HG02763 (cell line): ENCODE data around the gene TMTC2.
"Not testable (repeated sequence)": the region's sequence is repeated elsewhere in the genome, so short reads cannot be mapped to it uniquely, and the experiment has no call there.

ENCODE experiments used
- ATAC-seq: cut with Tn5 transposase; IDR thresholded peaks from one replicate; pipeline ENCODE4 v1.9.1; 2021; ENCODE audit warnings: mild to moderate bottlenecking, moderate library complexity; ENCODE audit not compliant: unreplicated experiment

Gene TMTC2

GRCh38 chr12:82725741-82726140, 39.0 kb downstream of the TMTC2 start:
- ATAC-seq: no peak

GRCh38 chr12:82727886-82728285, 41.2 kb downstream of the TMTC2 start:
- ATAC-seq: no peak

GRCh38 chr12:82728710-82729109, 42.0 kb downstream of the TMTC2 start:
- no peak for ATAC-seq

GRCh38 chr12:82730953-82731459, 44.3 kb downstream of the TMTC2 start:
- ATAC-seq: no peak

- no peak for ATAC-seq
Observed at GRCh38 chr12:82740129-82741000, 53.7 kb downstream of the TMTC2 start.

GRCh38 chr12:82745063-82745674, 58.5 kb downstream of the TMTC2 start:
- no peak for ATAC-seq

- no peak for ATAC-seq
Observed at GRCh38 chr12:82745807-82746206, 59.1 kb downstream of the TMTC2 start.

GRCh38 chr12:82746668-82747067, 60.0 kb downstream of the TMTC2 start:
- no peak for ATAC-seq

GRCh38 chr12:82749015-82749414, 62.3 kb downstream of the TMTC2 start:
- no peak for ATAC-seq

GRCh38 chr12:82754856-82755255, 68.2 kb downstream of the TMTC2 start:
- ATAC-seq: no peak

GRCh38 chr12:82756303-82756702, 69.6 kb downstream of the TMTC2 start:
- no peak for ATAC-seq

GRCh38 chr12:82757059-82757458, 70.4 kb downstream of the TMTC2 start:
- no peak for ATAC-seq

GRCh38 chr12:82757656-82758055, 71.0 kb downstream of the TMTC2 start:
- no peak for ATAC-seq

- no peak for ATAC-seq
Observed at GRCh38 chr12:82758749-82759330, 72.1 kb downstream of the TMTC2 start.

- ATAC-seq: no peak
Observed at GRCh38 chr12:82760423-82760822, 73.7 kb downstream of the TMTC2 start.

- not testable (repeated sequence) for ATAC-seq
Observed at GRCh38 chr12:82765206-82765605, 78.5 kb downstream of the TMTC2 start.

GRCh38 chr12:82765971-82766705, 79.4 kb downstream of the TMTC2 start:
- ATAC-seq: no peak

GRCh38 chr12:82774666-82775065, 88.0 kb downstream of the TMTC2 start:
- no peak for ATAC-seq

- no peak for ATAC-seq
Observed at GRCh38 chr12:82780517-82780916, 93.8 kb downstream of the TMTC2 start.

GRCh38 chr12:82781309-82781997, 94.7 kb downstream of the TMTC2 start:
- ATAC-seq: no peak

- ATAC-seq: no peak
Observed at GRCh38 chr12:82783435-82783834, 96.7 kb downstream of the TMTC2 start.
